Activated T-helper 1 cell treated with anti-CD3 and anti-CD28 coated beads, Interleukin-12 subunit alpha, Interleukin-12 subunit beta, Interleukin-2, Interleukin-4 antibody, amounts not matched to agents 30 ng/mL and 10 ng/mL and 1 ng/mL, durations not matched to agents 14 hours and 24 hours and 36 hours (primary cell): ENCODE measurements around the gene ELFN1. TPM values are rescaled to one million over a fixed set of nuclear protein-coding genes. Genes with fewer than 3 reads are reported as not detected.
"Not testable (repeated sequence)": the region's sequence is repeated elsewhere in the genome, so short reads cannot be mapped to it uniquely, and the experiment has no call there.

ENCODE experiments used
- DNase-seq: peaks from one replicate; pipeline ENCODE4 v3.0.0; 2021; ENCODE audit warnings: low spot score
- H3K27ac Mint-ChIP-seq: one replicate; pipeline ENCODE4 v1.8.0; 2021; ENCODE audit warnings: mild to moderate bottlenecking, mixed read lengths
- H3K27me3 Mint-ChIP-seq: one replicate; pipeline ENCODE4 v1.8.0; 2022; ENCODE audit warnings: mild to moderate bottlenecking, moderate library complexity, mixed read lengths; ENCODE audit not compliant: insufficient read depth
- H3K36me3 Mint-ChIP-seq: one replicate; pipeline ENCODE4 v1.8.0; 2021; ENCODE audit warnings: low read depth, mixed read lengths
- H3K4me1 Mint-ChIP-seq: one replicate; pipeline ENCODE4 v1.8.0; 2021; ENCODE audit warnings: low read depth, mixed read lengths
- H3K4me3 Mint-ChIP-seq: one replicate; pipeline ENCODE4 v1.8.0; 2021; ENCODE audit warnings: mild to moderate bottlenecking, moderate library complexity, mixed read lengths
- H3K9me3 Mint-ChIP-seq: one replicate; pipeline ENCODE4 v1.8.0; 2021; ENCODE audit warnings: mixed read lengths
- intact Hi-C: fragments of 100-400 bp; cut with micrococcal nuclease; formaldehyde crosslinking; loops from one replicate; pipeline ENCODE4 v1.15.1; 2024
- total RNA-seq: library from RNA; stranded (reverse); gene quantifications from 2 replicates; pipeline ENCODE4 v1.2.3, GENCODE V29; 2022

Gene ELFN1
- total RNA-seq, 1 donor from 2014 or later, result not detected

- no peaks in the 10 kb centered on the region for H3K36me3 Mint-ChIP-seq
- H3K4me1 Mint-ChIP-seq, result no peaks in the 10 kb centered on the region
- intact Hi-C loops, result no loop called here
Observed at GRCh38 chr7:1761774-1762173, 91.7 kb downstream of the ELFN1 start.

GRCh38 chr7:1762238-1762945 lies 92.3 kb downstream of the ELFN1 start:
- H3K4me3 Mint-ChIP-seq, result no peak overlapping the region
- H3K9me3 Mint-ChIP-seq, result peaks cover 14% of the 10 kb centered on the region
- H3K27me3 Mint-ChIP-seq, result no peaks in the 10 kb centered on the region
- H3K36me3 Mint-ChIP-seq, result no peaks in the 10 kb centered on the region
- H3K4me1 Mint-ChIP-seq, result no peaks in the 10 kb centered on the region
- H3K27ac Mint-ChIP-seq, result no peak overlapping the region
- no peak for DNase-seq
- intact Hi-C loops, result no loop called here

More at GRCh38 chr7:1761774-1762173, 91.7 kb downstream of the ELFN1 start:
- no peak for DNase-seq
- Mint-ChIP-seq H3K27ac (no peak overlapping the region), H3K9me3 (peaks cover 14% of the 10 kb centered on the region), H3K4me3 (no peak overlapping the region), H3K27me3 (no peaks in the 10 kb centered on the region)

- no peaks in the 10 kb centered on the region for H3K4me1 Mint-ChIP-seq
- intact Hi-C loops, result no loop called here
- no peaks in the 10 kb centered on the region for H3K27me3 Mint-ChIP-seq
- H3K27ac Mint-ChIP-seq, result no peak overlapping the region
- H3K4me3 Mint-ChIP-seq, result no peak overlapping the region
- no peak for DNase-seq
- peaks cover 14% of the 10 kb centered on the region for H3K9me3 Mint-ChIP-seq
- H3K36me3 Mint-ChIP-seq, result no peaks in the 10 kb centered on the region
Observed at GRCh38 chr7:1763033-1763432, 93.0 kb downstream of the ELFN1 start.

GRCh38 chr7:1763911-1764310 lies 93.8 kb downstream of the ELFN1 start:
- H3K4me1 Mint-ChIP-seq, intact Hi-C loops, H3K36me3 Mint-ChIP-seq, DNase-seq, H3K4me3 Mint-ChIP-seq, H3K27ac Mint-ChIP-seq, H3K27me3 Mint-ChIP-seq: not testable (repeated sequence)
- peaks cover 17% of the 10 kb centered on the region for H3K9me3 Mint-ChIP-seq

GRCh38 chr7:1765336-1765735 lies 95.3 kb downstream of the ELFN1 start:
- no peak for DNase-seq
- Mint-ChIP-seq H3K4me1 (no peaks in the 10 kb centered on the region), H3K4me3 (no peak overlapping the region), H3K36me3 (no peaks in the 10 kb centered on the region), H3K27me3 (no peaks in the 10 kb centered on the region), H3K27ac (no peak overlapping the region), H3K9me3 (peaks cover 17% of the 10 kb centered on the region)
- intact Hi-C loops, result no loop called here

- no peak for DNase-seq
- intact Hi-C loops, result no loop called here
- peaks cover 7% of the 10 kb centered on the region for H3K9me3 Mint-ChIP-seq
- no peak overlapping the region for H3K27ac Mint-ChIP-seq
- no peaks in the 10 kb centered on the region for H3K4me1 Mint-ChIP-seq
- no peak overlapping the region for H3K4me3 Mint-ChIP-seq
- no peaks in the 10 kb centered on the region for H3K27me3 Mint-ChIP-seq
- H3K36me3 Mint-ChIP-seq, result no peaks in the 10 kb centered on the region
Observed at GRCh38 chr7:1767524-1767923, 97.4 kb downstream of the ELFN1 start.

- H3K36me3 Mint-ChIP-seq, result no peaks in the 10 kb centered on the region
- no peaks in the 10 kb centered on the region for H3K27me3 Mint-ChIP-seq
- H3K4me3 Mint-ChIP-seq, result no peak overlapping the region
- no peak for DNase-seq
- intact Hi-C loops, result no loop called here
- H3K9me3 Mint-ChIP-seq, result peaks cover 11% of the 10 kb centered on the region
- no peak overlapping the region for H3K27ac Mint-ChIP-seq
- H3K4me1 Mint-ChIP-seq, result no peaks in the 10 kb centered on the region
Observed at GRCh38 chr7:1768832-1769231, 98.8 kb downstream of the ELFN1 start.

- no peaks in the 10 kb centered on the region for H3K27me3 Mint-ChIP-seq
- DNase-seq, result no peak
- no peak overlapping the region for H3K4me3 Mint-ChIP-seq
- H3K9me3 Mint-ChIP-seq, result peaks cover 11% of the 10 kb centered on the region
- intact Hi-C loops, result no loop called here
- H3K27ac Mint-ChIP-seq, result no peak overlapping the region
- H3K36me3 Mint-ChIP-seq, result no peaks in the 10 kb centered on the region
- no peaks in the 10 kb centered on the region for H3K4me1 Mint-ChIP-seq
Observed at GRCh38 chr7:1769286-1770200, 99.5 kb downstream of the ELFN1 start.

GRCh38 chr7:1770331-1770730 lies 100.3 kb downstream of the ELFN1 start:
- Mint-ChIP-seq H3K27ac (no peak overlapping the region), H3K9me3 (peaks cover 11% of the 10 kb centered on the region), H3K36me3 (no peaks in the 10 kb centered on the region), H3K4me1 (no peaks in the 10 kb centered on the region), H3K27me3 (no peaks in the 10 kb centered on the region), H3K4me3 (no peak overlapping the region)
- intact Hi-C loops, result no loop called here
- DNase-seq, result no peak

- DNase-seq, result no peak
- intact Hi-C loops, result no loop called here
- Mint-ChIP-seq H3K27ac (no peak overlapping the region), H3K27me3 (no peaks in the 10 kb centered on the region), H3K4me1 (no peaks in the 10 kb centered on the region), H3K36me3 (no peaks in the 10 kb centered on the region), H3K9me3 (peaks cover 24% of the 10 kb centered on the region), H3K4me3 (no peak overlapping the region)
Observed at GRCh38 chr7:1775389-1775788, 105.3 kb downstream of the ELFN1 start.

- H3K27me3 Mint-ChIP-seq, result no peaks in the 10 kb centered on the region
- intact Hi-C loops, result no loop called here
- H3K36me3 Mint-ChIP-seq, result no peaks in the 10 kb centered on the region
- H3K4me3 Mint-ChIP-seq, result no peak overlapping the region
- peaks cover 24% of the 10 kb centered on the region for H3K9me3 Mint-ChIP-seq
- DNase-seq, result no peak
- no peaks in the 10 kb centered on the region for H3K4me1 Mint-ChIP-seq
- no peak overlapping the region for H3K27ac Mint-ChIP-seq
Observed at GRCh38 chr7:1777122-1777521, 107.0 kb downstream of the ELFN1 start.

- Mint-ChIP-seq H3K4me1 (no peaks in the 10 kb centered on the region), H3K27me3 (no peaks in the 10 kb centered on the region), H3K4me3 (no peak overlapping the region), H3K9me3 (peaks cover 16% of the 10 kb centered on the region), H3K36me3 (no peaks in the 10 kb centered on the region), H3K27ac (no peak overlapping the region)
- intact Hi-C loops, result no loop called here
- no peak for DNase-seq
Observed at GRCh38 chr7:1779445-1779844, 109.4 kb downstream of the ELFN1 start.

- H3K4me1 Mint-ChIP-seq, result no peaks in the 10 kb centered on the region
- DNase-seq, result no peak
- H3K36me3 Mint-ChIP-seq, result no peaks in the 10 kb centered on the region
- H3K9me3 Mint-ChIP-seq, result peaks cover 19% of the 10 kb centered on the region
- H3K27me3 Mint-ChIP-seq, result no peaks in the 10 kb centered on the region
- no peak overlapping the region for H3K27ac Mint-ChIP-seq
- H3K4me3 Mint-ChIP-seq, result no peak overlapping the region
- intact Hi-C loops, result no loop called here
Observed at GRCh38 chr7:1781369-1781768, 111.3 kb downstream of the ELFN1 start.
